GM19467 (cell line): ENCODE measurements around the gene TNFAIP8L2.
"Not testable (repeated sequence)": the region's sequence is repeated elsewhere in the genome, so short reads cannot be mapped to it uniquely, and the experiment has no call there.

Experiments
- ATAC-seq: cut with Tn5 transposase; IDR thresholded peaks from one replicate; pipeline ENCODE4 v1.9.1; 2021; ENCODE audit warnings: mild to moderate bottlenecking, moderate library complexity; ENCODE audit not compliant: unreplicated experiment

TNFAIP8L2 gene

DNA sequence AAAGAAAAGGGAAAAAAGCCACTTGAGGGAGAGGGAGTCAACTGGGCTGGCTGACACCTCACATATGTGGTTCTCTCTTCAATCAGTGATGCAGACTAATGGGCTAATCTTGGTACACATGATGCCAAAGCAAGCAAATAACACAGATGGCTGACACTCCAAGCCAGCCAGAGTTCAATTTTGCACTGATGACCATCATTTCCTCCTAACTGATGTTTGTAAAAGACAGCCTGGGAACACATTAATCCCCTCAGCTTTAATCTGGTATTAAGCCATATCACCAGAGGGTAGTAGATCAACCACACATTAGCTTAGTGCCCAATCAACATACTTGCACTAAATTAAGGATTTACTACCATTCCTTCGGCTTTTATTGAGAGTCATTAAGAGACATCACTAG, 30.8 kb downstream of the TNFAIP8L2 start:
- ATAC-seq: no peak

DNA sequence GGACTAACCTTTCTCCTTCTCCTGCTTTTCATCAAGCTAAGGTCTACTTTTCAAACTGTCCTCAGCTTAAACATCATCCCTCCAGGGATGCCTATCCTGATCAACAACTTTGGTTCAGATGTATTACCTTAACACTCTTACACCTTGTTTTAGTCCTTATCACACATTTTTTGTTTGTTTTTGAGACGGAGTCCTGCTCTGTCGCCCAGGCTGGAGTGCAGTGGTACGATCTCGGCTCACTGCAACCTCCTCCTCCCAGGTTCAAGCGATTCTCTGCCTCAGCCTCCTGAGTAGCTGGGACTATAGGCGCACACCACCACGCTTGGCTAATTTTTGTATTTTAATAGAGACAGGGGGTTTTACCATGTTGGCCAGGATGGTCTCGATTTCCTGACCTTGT, 32.2 kb downstream of the TNFAIP8L2 start:
- ATAC-seq: not testable (repeated sequence)

DNA sequence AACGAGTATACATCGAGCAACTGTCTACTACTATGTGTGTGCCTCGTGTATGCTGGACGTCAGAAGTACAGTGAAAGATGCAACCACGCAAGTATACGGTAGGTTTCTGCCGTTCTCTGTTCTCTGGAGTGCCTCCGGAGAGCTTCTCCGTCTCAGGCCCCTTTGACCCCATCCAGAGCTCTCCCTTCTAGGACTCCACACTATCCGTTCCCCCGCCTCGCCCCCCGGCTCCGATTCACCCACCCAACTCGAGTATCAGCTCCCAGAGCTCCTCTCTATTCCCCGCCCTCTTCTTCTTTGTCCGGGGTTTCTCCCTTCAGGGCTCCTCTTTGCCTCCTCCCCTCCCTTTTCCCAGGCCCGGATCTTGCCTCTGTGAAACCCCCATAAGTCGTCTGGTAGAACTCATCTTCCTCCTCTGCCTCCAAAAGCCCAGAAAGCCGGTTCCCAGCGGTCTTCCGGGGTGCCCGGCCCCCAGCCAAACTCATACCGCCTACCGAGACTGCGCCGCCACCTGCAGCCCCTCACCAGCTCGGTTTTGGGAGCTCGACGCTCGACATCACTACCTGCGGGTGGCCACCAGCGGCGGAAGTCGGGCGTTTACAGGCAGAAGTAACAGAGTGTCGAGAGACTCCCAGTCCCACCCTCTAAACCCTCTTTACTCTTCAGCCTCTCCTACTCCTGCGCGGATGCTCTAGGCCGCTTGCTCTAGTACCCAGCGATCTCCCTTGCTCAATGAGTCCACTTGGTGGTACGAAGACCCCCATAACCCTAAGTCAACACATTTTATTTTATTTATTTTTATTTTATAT, 33.4 kb downstream of the TNFAIP8L2 start, which contains the start of gene VPS72:
Gene VPS72 (minus strand): TSS at position 561 of the 809 bp plus-strand sequence. CDS start 76 bp downstream, at position 485.
- ATAC-seq: peak; percentile 78

DNA sequence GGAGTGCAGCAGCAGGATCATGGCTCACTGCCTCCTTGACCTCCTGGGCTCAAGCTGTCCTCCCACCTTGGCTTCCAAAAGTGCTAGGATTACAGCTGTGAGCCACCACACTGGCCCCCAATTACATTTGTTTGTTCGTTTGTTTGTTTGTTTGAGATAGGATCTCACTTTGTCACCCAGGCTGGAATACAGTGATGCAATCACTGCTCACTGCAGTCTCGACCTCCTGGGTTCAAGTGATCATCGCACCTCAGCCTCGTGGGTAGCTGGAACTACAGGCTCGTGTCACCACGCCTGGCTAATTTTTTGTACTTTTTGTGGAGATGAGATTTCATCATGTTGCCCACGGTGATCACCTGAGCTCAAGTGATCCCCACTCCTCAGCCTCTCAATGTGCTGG, 35.6 kb downstream of the TNFAIP8L2 start:
- no peak for ATAC-seq

DNA sequence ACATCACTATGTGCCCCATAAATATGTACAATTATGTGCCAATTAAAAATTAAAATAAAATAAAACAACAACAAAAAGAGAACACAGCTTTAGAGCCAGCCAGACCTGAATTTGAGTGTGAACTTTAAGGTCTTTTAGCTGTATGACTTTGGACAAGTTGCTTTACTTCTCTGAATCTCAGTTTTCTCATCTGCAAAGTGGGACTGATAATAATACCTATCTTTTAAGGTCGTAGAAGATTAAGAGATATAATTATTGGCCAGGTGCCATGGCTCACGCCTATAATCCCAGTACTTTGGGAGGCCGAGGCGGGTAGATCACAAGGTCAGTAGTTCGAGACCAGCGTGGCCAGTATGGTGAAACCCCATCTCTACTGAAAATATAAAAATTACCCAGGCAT, 36.9 kb downstream of the TNFAIP8L2 start:
- no peak for ATAC-seq

DNA sequence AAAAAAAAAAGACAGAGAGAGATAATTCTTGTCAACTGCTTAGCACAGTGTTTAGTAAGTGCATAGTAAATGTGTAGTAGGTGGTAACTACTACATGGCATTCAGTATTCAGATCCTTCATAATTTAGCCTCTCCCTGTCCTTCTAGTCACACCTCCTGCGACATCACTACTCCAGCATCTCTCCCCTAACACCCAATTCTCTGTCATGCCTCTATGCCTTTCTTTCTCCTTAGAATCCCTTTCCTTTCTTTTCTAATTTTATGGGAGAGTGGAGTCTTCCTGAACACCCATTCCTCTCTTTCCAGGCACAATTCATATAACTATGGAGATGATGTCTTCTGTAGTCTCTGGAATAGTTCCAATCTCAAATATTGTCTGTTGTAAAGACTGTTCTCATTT, 37.4 kb downstream of the TNFAIP8L2 start:
- no peak for ATAC-seq

DNA sequence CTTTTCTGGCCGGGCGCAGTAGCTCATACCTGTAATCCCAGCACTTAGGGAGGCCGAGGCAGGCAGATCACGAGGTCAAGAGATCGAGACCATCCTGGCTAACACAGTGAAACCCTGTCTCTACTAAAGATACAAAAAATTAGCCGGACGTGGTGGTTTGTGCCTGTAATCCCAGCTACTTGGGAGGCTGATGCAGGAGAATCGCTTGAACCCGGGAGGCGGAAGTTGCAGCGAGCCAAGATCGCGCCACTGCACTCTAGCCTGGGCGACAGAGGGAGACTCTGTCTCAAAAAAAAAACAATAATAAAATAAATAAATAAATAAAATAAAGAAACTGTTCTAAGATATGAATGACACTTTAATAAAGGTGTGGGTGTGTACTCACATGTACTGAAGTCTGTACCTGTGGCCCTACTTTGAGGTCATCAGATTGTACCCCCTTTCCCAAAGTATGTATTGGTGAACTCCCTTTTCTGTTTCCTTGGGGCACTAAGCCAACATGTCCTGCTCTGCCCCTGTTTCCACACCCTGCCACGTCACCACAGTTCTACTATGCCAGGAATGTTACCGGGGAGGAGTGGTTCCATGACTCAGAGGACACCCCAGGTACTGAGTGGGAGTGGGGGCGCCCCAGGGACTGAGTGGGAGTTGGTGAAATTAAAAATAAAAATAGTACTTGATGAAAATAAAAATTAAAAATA, 38.6 kb downstream of the TNFAIP8L2 start:
- ATAC-seq: not testable (repeated sequence)

DNA sequence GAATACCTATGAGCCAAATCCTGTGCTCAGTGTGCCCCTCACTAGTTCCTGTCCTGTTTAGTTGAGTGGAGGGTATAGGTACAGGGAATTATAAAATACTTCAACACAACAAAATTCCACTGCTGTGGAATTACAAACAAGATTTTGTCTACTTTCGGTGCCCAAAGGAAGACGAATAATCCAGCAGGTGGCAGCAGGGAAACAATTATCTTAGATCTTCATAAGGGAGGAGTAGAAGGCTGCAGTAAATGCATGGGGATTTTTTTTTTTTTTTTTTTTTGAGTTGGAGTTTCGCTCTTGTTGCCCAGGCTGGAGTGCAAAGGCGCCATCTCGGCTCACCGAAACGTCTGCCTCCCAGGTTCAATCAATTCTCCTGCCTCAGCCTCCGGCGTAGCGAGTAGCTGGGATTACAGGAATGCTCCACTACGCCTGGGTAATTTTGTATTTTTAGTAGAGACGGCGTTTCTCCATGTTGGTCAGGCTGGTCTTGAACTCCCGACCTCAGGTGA, 39.9 kb downstream of the TNFAIP8L2 start:
- ATAC-seq: no peak

DNA sequence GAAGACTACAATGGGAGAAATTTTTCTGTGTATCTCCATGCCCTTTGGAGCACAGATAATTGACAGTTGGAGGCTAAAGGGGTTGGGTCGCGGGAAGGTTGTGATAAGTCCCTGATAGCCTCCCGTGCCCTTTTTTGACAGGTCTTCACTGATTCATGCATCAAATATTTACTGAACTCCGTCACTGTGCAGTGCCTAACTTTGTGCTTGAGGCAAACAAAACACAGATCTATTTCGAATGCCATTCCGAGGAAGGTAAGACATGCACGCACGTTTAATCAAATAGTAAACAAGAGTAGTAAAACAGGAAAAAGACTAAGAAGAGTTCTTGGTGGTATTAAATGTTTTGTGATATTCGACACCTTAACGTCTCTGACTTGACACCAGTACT, 41.4 kb downstream of the TNFAIP8L2 start:
- ATAC-seq: no peak

DNA sequence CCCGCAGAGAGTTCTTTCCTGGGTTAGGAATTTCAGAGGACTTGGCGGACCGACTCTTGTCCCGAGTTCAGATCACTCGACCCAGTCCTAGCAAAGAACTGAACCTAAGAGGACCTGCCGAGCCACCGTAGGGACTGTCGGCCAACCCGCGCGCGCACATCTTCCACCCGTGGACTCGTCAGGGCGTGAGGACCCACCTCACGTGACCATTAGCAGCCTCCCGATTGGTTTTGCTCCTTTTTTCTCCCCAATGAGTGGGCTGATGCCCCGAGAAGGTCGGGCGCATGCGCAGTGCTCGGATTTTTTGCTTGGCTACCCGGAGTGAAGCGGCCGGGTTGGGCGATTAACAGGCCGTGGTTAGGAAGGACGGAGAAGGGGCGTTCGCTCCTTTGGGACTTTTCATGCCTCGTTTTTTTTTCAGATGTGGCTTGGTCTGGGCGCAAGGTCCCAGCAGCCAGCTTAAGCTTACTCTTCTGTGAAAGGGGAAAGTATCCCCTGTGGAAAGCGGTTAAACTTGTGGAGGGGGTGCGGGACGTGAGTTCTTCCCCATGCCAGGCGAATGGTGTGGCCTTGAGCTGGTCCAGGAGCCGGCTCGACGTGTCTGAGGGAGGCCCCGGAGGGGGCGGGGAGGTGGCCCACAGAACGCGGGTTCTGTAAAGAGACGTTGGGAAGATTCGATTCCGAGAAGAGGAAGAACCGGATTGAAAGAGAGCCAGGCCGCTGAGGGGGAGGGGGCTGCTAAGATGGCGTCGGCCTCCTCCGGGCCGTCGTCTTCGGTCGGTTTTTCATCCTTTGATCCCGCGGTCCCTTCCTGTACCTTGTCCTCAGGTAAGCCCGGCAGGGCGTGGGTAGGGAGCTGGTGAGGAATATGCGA, 42.0 kb downstream of the TNFAIP8L2 start, which contains the start of gene PIP5K1A:
Gene PIP5K1A (plus strand): TSS at position 299 of the 874 bp plus-strand sequence. CDS start 445 bp downstream, at position 744.
- ATAC-seq: peak; percentile 84

DNA sequence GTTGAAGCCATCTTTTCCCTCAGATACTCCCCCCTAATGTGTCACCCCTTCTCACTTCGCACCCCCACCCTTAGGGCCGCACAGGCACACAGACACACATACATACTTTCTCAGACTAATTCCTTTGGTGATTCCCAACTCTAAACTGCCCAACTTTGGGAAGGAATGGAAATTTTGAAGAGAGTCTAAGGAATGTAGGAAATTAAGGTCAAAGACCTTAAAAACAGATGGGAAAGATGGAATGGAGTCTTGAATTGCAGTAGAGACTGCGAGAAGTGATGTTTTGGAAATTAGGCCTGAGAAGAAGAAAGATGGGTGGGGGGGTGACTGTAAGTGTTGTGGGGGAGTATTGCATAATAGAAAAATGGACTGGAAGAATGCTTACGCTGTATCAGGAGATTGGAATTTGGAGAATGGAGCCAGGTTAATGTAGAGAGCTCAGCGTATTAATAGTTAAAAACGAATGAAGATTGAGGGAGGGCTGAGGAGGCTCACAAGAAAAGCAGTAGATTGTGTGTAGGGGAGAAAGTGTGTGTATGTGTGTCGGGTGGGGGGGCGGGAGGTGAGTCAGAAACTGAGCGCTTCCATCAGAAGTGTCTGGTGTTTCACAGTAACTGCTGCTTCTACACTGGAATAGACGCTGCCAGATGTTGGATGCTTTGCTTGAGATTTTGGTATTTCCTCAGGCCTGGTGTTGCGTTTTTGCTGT, 43.6 kb downstream of the TNFAIP8L2 start:
- no peak for ATAC-seq

DNA sequence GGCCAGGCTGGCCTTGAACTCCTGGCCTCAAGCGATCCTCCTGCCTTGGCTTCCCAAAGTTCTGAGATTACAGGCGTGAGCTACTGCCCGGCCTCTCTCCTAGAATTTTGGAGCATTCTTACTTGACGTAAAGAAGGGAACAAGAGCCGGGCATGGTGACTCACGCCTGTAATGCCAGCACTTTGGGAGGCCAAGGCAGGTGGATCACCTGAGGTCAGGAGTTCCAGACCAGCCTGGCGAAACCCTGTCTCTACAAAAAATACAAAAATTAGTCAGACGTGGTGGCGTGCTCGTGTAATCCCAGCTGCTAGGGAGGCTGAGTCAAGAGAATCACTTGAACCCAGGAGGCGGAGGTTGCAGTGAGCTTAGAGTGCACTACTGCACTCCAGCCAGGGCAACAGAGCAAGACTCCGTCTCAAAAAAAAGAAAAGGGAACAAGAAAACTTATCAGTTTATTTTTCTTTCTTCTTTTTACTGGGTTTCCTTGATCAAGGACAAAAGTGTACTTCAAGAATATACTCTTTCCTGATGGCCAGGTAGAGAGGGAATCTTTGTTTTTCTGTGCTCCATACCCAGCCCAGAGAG, 49.0 kb downstream of the TNFAIP8L2 start:
- not testable (repeated sequence) for ATAC-seq
